ENCODE results near the gene SHANK3.

Gene SHANK3

GRCh38 chr22:50673231-50674129 is 857 bp downstream of the SHANK3 start:
- no peak overlapping the region for H3K27ac ChIP-seq
- TF ChIP-seq, protein P1, sequence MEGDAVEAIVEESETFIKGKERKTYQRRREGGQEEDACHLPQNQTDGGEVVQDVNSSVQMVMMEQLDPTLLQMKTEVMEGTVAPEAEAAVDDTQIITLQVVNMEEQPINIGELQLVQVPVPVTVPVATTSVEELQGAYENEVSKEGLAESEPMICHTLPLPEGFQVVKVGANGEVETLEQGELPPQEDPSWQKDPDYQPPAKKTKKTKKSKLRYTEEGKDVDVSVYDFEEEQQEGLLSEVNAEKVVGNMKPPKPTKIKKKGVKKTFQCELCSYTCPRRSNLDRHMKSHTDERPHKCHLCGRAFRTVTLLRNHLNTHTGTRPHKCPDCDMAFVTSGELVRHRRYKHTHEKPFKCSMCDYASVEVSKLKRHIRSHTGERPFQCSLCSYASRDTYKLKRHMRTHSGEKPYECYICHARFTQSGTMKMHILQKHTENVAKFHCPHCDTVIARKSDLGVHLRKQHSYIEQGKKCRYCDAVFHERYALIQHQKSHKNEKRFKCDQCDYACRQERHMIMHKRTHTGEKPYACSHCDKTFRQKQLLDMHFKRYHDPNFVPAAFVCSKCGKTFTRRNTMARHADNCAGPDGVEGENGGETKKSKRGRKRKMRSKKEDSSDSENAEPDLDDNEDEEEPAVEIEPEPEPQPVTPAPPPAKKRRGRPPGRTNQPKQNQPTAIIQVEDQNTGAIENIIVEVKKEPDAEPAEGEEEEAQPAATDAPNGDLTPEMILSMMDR (conservative IDR thresholded peaks at IDR 0.05), result no peak

GRCh38 chr22:50674130-50674500 is 1.5 kb downstream of the SHANK3 start:
- H3K27ac ChIP-seq, result no peak overlapping the region; the same call in 1 of the 2 replicates
- TF ChIP-seq, protein P1 (conservative IDR thresholded peaks at IDR 0.05), result no peak

DNA sequence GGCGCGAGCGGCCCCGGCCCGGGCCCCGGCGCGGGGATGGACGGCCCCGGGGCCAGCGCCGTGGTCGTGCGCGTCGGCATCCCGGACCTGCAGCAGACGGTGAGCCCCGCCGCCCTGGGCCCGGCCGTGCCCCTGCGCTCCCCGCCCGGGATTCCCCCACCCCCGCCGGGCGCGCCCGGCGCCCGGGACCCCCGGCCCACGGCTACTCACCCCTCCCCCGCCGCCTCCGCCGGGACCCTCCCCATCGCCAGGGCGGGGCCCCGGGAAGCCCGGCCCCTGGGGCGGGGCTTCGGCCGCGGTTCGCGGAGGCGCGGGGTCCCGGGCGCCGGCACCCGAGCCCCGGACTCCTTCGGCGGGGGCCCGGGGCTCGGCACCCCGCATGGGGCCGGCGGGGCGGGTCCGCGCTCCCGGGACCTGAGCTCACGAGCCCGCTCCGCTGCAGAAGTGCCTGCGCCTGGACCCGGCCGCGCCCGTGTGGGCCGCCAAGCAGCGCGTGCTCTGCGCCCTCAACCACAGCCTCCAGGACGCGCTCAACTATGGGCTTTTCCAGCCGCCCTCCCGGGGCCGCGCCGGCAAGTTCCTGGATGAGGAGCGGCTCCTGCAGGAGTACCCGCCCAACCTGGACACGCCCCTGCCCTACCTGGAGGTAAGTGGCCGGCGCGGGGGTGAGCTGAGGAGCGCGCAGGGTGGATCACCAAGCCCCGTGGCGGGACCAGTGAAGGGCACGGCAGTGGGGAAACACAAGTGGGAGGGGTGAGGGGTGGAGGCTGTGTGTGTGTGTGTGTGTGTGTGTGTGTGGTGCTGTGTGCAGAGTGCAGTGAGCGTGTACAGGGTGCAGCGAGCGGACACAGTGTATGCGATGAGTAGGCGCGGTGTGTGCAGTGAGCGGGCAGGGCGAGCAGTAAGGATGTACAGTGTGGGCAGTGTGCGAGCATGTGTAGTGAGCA is 2.3 kb downstream of the SHANK3 start:
- TF ChIP-seq, protein P1 (conservative IDR thresholded peaks at IDR 0.05), result no peak
- peak overlapping the region; percentile 36; the same call in 1 of the 2 replicates for H3K27ac ChIP-seq

DNA sequence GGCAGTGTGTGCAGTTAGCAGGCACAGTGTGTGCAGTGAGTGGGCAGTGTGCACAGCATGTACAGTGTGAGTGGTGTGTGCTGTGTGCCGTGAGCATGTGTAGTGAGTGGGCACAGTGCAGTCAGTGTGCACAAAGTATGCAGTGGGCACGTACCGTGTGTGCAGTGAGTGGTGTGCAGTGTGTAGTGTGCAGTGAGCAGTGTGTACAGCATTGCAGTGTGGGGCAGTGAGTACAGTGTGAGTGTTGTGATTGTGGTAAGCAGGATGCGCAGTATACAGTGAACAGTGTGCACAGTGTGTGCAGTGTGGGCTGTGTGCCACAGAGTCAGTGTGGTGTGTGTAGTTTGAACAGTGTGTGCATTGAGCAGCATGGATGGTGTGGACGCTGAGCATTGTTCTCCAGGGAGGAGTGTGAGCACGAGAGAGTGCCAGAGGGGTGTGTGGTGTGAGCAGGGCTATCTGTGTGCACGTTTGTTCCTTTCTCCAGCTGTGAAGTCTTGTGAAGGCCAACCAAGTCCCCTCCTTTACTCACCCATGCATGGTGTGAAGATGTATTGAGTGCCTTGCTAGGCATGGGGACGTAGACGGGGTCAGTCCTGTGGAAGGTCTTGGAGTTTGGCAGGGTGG is 3.0 kb downstream of the SHANK3 start:
- TF ChIP-seq, protein P1 (conservative IDR thresholded peaks at IDR 0.05), result no peak
- H3K27ac ChIP-seq, result no peak overlapping the region

DNA sequence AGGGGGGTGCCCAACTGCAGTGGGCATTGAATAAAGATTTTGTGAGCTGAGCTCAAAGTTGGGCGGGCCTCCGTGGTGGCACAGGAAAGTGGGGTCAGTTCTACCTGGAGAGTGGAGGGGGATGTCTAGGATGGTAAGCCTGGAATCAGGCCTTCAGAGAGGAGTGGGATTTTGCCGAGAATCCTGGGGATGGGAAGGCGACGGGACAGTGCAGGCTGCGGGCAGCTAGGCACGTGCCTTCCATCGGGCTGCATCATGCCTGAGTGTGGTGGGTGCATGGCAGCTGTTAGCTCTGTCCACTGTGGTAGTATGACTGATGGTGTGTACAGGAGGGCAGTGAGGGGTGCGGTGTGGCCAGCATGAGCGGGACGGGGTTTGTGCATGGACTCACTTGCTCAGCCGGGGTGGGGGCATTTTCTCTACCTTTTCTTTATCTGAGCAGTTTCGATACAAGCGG is 3.6 kb downstream of the SHANK3 start:
- TF ChIP-seq, protein P1 (conservative IDR thresholded peaks at IDR 0.05), result no peak
- no peak overlapping the region for H3K27ac ChIP-seq

DNA sequence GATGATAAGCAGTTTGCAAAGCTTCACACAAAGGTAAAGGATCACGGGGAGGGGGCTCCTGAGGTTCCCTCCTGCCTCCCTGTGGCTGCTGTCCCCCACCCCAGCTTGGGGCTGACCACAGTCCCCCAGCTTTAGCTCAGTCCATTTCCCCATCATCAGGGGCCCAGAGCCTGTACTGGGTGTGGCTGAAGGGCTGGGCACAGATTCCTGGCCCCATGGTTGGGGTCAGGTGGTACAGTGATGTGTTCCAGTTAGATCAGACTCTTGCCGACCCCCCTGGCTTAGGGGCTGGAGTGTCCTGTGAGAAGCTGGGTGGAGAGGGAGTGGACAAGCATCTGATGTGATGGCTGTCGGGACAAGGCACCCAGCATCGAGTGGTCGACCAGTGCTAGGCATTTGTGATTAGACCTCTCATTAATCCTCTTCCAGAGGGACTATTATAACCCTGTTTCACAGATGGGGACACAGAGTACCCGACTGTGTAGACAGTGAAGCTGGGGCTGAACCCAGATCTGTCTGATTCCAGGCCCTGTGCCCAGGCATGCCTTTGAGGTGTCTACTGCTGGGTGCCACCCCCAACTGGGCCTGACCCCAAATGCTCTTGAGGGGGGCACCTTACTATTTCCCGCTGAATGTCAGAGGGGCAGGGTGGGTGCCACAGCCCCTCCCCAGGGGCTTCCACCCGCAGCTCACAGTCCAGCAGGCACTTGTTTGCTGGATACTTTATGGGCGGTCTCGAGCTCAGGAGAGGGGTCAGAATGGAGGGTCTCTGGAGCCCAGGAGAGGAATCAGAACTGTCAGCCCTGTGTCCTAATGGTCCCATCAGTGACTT is 4.3 kb downstream of the SHANK3 start:
- TF ChIP-seq, protein P1 (conservative IDR thresholded peaks at IDR 0.05), result no peak
- no peak overlapping the region for H3K27ac ChIP-seq

Data from VCaP (cell line).